ENCODE results near the gene LINGO4. TPM values are rescaled to one million over a fixed set of nuclear protein-coding genes. Genes with fewer than 3 reads are reported as not detected.
A peak's percentile ranks its signal among the peaks of the same experiment; 100 is the strongest.

Gene LINGO4
- total and polyA plus RNA-seq, 10 of the 15 experiments (the other 5 are each of a cell fraction or from before 2014, with no cell fraction given), result not detected

DNA sequence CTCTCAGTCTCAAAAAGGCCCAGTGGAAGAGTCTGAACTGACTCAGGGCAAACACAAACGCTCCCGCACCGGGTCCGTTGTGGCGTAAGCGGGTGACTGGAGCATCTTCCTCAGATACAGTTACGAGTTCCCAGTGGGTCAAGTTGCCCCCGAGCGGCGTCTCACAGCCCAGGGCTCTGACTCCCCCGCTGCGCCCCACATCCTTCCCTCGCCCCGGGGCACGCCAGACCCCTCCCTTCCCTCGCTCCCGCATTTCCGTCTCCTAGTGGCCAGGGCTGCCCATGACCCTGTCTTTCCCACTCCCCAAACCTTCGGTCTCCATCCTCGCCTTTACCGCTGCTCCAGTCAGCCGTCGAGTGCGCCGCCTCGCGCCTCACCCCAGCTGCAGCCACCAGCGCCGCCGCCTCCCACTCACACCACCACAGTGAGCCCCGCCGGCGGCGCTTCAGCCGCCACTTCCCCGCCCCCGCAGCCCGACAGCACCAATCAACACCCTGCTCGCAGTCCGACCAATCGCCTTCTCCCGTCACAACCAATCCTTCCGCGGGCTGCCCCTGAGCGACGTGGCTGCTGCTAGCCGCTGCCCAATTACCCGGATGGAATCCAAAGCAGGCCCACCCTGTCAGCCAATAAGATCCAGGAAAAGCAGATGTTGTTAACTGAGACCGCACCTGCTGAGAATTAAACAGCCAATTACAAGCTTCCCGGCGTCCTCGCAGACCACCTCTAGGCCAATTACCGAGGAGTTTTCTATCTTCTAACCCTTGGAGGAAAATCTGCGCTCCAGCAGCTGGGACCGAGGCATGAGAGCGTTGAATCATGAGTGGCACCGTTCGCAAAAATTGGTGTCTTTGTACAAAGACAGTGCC lies 14.9 kb downstream of the LINGO4 start, which contains the start of gene TDRKH (continued):
- TF ChIP-seq TCF3 (IDR thresholded peaks at IDR 0.05; ENCODE audit: borderline replicate concordance, insufficient read depth, low read depth, low read length) (no peak; the same call in 1 of the 2 replicates), SMARCA5 (IDR thresholded peaks at IDR 0.05) (peak; percentile 43; the same call in 1 of the 2 replicates), CBFB (IDR thresholded peaks at IDR 0.05; ENCODE audit: low read depth) (peak; percentile 31; the same call in 1 of the 2 replicates), HCFC1 (IDR thresholded peaks at IDR 0.05; ENCODE audit: low read length) (no peak; the same call in 1 of the 2 replicates), SIN3A (IDR thresholded peaks at IDR 0.05; ENCODE audit: low read depth, low read length) (no peak; the same call in 1 of the 2 replicates), TAF1 (IDR thresholded peaks at IDR 0.05; ENCODE audit: borderline replicate concordance, low read depth, low read length) (peak; percentile 61; the same call in 1 of the 2 replicates), POLR2AphosphoS5 (IDR thresholded peaks at IDR 0.05; ENCODE audit: low read length) (peak; percentile 42; the same call in 1 of the 2 replicates), NR2C1 (IDR thresholded peaks at IDR 0.05) (no peak), HDGF (IDR thresholded peaks at IDR 0.05) (peak; percentile 94), POLR2A (IDR thresholded peaks at IDR 0.05; ENCODE audit: low read depth, low read length) (peak; percentile 88), NFYA (IDR thresholded peaks at IDR 0.05; ENCODE audit: borderline replicate concordance, low read depth, low read length) (peak; percentile 64; the same call in 1 of the 2 replicates), RCOR1 (conservative IDR thresholded peaks at IDR 0.05; ENCODE audit: low read depth, low read length) (peak; percentile 97)
- TF ChIP-seq, protein P1, sequence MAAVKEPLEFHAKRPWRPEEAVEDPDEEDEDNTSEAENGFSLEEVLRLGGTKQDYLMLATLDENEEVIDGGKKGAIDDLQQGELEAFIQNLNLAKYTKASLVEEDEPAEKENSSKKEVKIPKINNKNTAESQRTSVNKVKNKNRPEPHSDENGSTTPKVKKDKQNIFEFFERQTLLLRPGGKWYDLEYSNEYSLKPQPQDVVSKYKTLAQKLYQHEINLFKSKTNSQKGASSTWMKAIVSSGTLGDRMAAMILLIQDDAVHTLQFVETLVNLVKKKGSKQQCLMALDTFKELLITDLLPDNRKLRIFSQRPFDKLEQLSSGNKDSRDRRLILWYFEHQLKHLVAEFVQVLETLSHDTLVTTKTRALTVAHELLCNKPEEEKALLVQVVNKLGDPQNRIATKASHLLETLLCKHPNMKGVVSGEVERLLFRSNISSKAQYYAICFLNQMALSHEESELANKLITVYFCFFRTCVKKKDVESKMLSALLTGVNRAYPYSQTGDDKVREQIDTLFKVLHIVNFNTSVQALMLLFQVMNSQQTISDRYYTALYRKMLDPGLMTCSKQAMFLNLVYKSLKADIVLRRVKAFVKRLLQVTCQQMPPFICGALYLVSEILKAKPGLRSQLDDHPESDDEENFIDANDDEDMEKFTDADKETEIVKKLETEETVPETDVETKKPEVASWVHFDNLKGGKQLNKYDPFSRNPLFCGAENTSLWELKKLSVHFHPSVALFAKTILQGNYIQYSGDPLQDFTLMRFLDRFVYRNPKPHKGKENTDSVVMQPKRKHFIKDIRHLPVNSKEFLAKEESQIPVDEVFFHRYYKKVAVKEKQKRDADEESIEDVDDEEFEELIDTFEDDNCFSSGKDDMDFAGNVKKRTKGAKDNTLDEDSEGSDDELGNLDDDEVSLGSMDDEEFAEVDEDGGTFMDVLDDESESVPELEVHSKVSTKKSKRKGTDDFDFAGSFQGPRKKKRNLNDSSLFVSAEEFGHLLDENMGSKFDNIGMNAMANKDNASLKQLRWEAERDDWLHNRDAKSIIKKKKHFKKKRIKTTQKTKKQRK (IDR thresholded peaks at IDR 0.05; ENCODE audit: low read depth, low read length), result peak; percentile 90
- TF ChIP-seq, protein P2, sequence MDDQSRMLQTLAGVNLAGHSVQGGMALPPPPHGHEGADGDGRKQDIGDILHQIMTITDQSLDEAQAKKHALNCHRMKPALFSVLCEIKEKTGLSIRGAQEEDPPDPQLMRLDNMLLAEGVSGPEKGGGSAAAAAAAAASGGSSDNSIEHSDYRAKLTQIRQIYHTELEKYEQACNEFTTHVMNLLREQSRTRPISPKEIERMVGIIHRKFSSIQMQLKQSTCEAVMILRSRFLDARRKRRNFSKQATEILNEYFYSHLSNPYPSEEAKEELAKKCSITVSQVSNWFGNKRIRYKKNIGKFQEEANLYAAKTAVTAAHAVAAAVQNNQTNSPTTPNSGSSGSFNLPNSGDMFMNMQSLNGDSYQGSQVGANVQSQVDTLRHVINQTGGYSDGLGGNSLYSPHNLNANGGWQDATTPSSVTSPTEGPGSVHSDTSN (IDR thresholded peaks at IDR 0.05; ENCODE audit: insufficient replicate concordance, low read depth, low read length), result peak; percentile 99
- TF ChIP-seq, protein P3, sequence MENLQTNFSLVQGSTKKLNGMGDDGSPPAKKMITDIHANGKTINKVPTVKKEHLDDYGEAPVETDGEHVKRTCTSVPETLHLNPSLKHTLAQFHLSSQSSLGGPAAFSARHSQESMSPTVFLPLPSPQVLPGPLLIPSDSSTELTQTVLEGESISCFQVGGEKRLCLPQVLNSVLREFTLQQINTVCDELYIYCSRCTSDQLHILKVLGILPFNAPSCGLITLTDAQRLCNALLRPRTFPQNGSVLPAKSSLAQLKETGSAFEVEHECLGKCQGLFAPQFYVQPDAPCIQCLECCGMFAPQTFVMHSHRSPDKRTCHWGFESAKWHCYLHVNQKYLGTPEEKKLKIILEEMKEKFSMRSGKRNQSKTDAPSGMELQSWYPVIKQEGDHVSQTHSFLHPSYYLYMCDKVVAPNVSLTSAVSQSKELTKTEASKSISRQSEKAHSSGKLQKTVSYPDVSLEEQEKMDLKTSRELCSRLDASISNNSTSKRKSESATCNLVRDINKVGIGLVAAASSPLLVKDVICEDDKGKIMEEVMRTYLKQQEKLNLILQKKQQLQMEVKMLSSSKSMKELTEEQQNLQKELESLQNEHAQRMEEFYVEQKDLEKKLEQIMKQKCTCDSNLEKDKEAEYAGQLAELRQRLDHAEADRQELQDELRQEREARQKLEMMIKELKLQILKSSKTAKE (IDR thresholded peaks at IDR 0.05; ENCODE audit: low read depth, poor library complexity, severe bottlenecking), result peak; percentile 85

All from GM12878 (cell line).